ENCODE measurements around the gene CROCC2.

DNA sequence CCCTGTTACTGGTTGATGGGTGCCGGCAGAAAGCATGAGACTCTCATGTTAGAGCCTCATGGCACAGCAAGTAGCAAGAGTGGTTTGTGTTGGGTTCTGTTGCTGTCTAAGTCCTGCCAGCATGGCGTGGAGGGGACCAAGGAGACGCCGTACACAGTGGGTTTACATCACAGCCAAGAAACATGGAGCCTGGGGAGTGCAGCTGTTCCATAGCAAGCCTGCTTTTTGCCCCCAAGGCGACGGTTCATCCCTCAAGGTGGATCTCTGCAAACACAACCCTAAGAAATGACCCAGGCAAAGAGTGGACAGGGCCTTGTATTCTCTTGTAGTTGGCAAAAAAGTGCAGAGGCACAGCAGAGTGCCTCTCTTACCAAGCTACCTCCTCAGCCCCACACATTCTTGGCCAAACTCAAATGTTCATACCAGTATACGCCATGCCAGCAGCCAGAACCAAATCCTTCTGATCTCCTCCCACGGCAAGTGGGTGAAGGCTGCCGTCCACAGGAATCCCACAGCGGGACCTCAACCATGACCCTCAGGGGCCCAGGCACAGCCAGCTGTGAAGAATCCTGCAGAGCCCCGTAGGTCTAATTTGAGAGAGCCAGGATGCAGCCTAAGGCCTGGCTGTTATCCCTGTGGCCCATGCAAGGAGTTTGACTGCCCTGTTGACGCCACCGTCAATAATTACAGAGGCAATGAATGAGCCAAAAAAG, 111.2 kb downstream of the CROCC2 start:
- no peak for TF ChIP-seq RFX5 (IDR thresholded peaks at IDR 0.05; ENCODE audit: low read length)
- TF ChIP-seq, protein P1, sequence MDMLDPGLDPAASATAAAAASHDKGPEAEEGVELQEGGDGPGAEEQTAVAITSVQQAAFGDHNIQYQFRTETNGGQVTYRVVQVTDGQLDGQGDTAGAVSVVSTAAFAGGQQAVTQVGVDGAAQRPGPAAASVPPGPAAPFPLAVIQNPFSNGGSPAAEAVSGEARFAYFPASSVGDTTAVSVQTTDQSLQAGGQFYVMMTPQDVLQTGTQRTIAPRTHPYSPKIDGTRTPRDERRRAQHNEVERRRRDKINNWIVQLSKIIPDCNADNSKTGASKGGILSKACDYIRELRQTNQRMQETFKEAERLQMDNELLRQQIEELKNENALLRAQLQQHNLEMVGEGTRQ (IDR thresholded peaks at IDR 0.05; ENCODE audit: borderline replicate concordance, low read depth, low read length), result no peak
- TF ChIP-seq, protein P2, sequence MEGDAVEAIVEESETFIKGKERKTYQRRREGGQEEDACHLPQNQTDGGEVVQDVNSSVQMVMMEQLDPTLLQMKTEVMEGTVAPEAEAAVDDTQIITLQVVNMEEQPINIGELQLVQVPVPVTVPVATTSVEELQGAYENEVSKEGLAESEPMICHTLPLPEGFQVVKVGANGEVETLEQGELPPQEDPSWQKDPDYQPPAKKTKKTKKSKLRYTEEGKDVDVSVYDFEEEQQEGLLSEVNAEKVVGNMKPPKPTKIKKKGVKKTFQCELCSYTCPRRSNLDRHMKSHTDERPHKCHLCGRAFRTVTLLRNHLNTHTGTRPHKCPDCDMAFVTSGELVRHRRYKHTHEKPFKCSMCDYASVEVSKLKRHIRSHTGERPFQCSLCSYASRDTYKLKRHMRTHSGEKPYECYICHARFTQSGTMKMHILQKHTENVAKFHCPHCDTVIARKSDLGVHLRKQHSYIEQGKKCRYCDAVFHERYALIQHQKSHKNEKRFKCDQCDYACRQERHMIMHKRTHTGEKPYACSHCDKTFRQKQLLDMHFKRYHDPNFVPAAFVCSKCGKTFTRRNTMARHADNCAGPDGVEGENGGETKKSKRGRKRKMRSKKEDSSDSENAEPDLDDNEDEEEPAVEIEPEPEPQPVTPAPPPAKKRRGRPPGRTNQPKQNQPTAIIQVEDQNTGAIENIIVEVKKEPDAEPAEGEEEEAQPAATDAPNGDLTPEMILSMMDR (IDR thresholded peaks at IDR 0.05), result no peak
- TF ChIP-seq TEAD4 (IDR thresholded peaks at IDR 0.05; ENCODE audit: borderline replicate concordance, insufficient read depth), result no peak
- TF ChIP-seq POLR2AphosphoS5 (IDR thresholded peaks at IDR 0.05; ENCODE audit: low read depth, low read length), result no peak
- TF ChIP-seq, protein P3, sequence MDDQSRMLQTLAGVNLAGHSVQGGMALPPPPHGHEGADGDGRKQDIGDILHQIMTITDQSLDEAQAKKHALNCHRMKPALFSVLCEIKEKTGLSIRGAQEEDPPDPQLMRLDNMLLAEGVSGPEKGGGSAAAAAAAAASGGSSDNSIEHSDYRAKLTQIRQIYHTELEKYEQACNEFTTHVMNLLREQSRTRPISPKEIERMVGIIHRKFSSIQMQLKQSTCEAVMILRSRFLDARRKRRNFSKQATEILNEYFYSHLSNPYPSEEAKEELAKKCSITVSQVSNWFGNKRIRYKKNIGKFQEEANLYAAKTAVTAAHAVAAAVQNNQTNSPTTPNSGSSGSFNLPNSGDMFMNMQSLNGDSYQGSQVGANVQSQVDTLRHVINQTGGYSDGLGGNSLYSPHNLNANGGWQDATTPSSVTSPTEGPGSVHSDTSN (IDR thresholded peaks at IDR 0.05), result no peak
- TF ChIP-seq, protein P4, sequence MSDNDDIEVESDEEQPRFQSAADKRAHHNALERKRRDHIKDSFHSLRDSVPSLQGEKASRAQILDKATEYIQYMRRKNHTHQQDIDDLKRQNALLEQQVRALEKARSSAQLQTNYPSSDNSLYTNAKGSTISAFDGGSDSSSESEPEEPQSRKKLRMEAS (IDR thresholded peaks at IDR 0.05; ENCODE audit: low read depth), result no peak
- TF ChIP-seq RCOR1 (IDR thresholded peaks at IDR 0.05; ENCODE audit: low read length), result no peak
- no peak for TF ChIP-seq JUND (IDR thresholded peaks at IDR 0.05)
- TF ChIP-seq, protein P5, sequence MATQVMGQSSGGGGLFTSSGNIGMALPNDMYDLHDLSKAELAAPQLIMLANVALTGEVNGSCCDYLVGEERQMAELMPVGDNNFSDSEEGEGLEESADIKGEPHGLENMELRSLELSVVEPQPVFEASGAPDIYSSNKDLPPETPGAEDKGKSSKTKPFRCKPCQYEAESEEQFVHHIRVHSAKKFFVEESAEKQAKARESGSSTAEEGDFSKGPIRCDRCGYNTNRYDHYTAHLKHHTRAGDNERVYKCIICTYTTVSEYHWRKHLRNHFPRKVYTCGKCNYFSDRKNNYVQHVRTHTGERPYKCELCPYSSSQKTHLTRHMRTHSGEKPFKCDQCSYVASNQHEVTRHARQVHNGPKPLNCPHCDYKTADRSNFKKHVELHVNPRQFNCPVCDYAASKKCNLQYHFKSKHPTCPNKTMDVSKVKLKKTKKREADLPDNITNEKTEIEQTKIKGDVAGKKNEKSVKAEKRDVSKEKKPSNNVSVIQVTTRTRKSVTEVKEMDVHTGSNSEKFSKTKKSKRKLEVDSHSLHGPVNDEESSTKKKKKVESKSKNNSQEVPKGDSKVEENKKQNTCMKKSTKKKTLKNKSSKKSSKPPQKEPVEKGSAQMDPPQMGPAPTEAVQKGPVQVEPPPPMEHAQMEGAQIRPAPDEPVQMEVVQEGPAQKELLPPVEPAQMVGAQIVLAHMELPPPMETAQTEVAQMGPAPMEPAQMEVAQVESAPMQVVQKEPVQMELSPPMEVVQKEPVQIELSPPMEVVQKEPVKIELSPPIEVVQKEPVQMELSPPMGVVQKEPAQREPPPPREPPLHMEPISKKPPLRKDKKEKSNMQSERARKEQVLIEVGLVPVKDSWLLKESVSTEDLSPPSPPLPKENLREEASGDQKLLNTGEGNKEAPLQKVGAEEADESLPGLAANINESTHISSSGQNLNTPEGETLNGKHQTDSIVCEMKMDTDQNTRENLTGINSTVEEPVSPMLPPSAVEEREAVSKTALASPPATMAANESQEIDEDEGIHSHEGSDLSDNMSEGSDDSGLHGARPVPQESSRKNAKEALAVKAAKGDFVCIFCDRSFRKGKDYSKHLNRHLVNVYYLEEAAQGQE (IDR thresholded peaks at IDR 0.05; ENCODE audit: low read depth, low read length), result no peak
- no peak for TF ChIP-seq NFIC (IDR thresholded peaks at IDR 0.05; ENCODE audit: borderline replicate concordance)
